ENCODE data around the gene AFF3. TPM values are rescaled to one million over a fixed set of nuclear protein-coding genes. Genes with fewer than 3 reads are reported as not detected.

Gene AFF3
- total RNA-seq, 4 donors from 2014 or later = 5.3 to 216 (median 12.5) TPM

GRCh38 chr2:99762714-99763113 is 379.7 kb downstream of the AFF3 start:
- no peaks in the 10 kb centered on the region for H3K27me3 ChIP-seq
- no peak overlapping the region for H3K4me3 ChIP-seq
- H3K4me1 ChIP-seq = no peaks in the 10 kb centered on the region
- DNase-seq = no peak
- TF ChIP-seq, protein P1, sequence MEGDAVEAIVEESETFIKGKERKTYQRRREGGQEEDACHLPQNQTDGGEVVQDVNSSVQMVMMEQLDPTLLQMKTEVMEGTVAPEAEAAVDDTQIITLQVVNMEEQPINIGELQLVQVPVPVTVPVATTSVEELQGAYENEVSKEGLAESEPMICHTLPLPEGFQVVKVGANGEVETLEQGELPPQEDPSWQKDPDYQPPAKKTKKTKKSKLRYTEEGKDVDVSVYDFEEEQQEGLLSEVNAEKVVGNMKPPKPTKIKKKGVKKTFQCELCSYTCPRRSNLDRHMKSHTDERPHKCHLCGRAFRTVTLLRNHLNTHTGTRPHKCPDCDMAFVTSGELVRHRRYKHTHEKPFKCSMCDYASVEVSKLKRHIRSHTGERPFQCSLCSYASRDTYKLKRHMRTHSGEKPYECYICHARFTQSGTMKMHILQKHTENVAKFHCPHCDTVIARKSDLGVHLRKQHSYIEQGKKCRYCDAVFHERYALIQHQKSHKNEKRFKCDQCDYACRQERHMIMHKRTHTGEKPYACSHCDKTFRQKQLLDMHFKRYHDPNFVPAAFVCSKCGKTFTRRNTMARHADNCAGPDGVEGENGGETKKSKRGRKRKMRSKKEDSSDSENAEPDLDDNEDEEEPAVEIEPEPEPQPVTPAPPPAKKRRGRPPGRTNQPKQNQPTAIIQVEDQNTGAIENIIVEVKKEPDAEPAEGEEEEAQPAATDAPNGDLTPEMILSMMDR (IDR thresholded peaks at IDR 0.05) = no peak
- no peak for TF ChIP-seq POLR2A (IDR thresholded peaks at IDR 0.05)
- no peaks in the 10 kb centered on the region for H3K9me3 ChIP-seq
- H3K27ac ChIP-seq = peak overlapping the region in 1 of 4 donors; percentile 9
- H3K36me3 ChIP-seq = no peaks in the 10 kb centered on the region

- TF ChIP-seq, protein P1 (IDR thresholded peaks at IDR 0.05) = no peak
- TF ChIP-seq POLR2A (IDR thresholded peaks at IDR 0.05) = no peak
- Histone ChIP-seq H3K4me3 (no peak overlapping the region), H3K4me1 (no peaks in the 10 kb centered on the region), H3K27me3 (no peaks in the 10 kb centered on the region), H3K36me3 (no peaks in the 10 kb centered on the region), H3K9me3 (no peaks in the 10 kb centered on the region), H3K27ac (no peak overlapping the region)
- no peak for DNase-seq
Measured at GRCh38 chr2:99757611-99758114, 384.7 kb downstream of the AFF3 start.

GRCh38 chr2:99756059-99756458 is 386.3 kb downstream of the AFF3 start:
- no peak for TF ChIP-seq POLR2A (IDR thresholded peaks at IDR 0.05)
- TF ChIP-seq, protein P1 (IDR thresholded peaks at IDR 0.05) = no peak
- H3K4me1 ChIP-seq = no peaks in the 10 kb centered on the region
- DNase-seq = no peak
- no peak overlapping the region for H3K27ac ChIP-seq
- no peaks in the 10 kb centered on the region for H3K27me3 ChIP-seq
- no peak overlapping the region for H3K4me3 ChIP-seq
- H3K9me3 ChIP-seq = no peaks in the 10 kb centered on the region
- H3K36me3 ChIP-seq = no peaks in the 10 kb centered on the region

DNA sequence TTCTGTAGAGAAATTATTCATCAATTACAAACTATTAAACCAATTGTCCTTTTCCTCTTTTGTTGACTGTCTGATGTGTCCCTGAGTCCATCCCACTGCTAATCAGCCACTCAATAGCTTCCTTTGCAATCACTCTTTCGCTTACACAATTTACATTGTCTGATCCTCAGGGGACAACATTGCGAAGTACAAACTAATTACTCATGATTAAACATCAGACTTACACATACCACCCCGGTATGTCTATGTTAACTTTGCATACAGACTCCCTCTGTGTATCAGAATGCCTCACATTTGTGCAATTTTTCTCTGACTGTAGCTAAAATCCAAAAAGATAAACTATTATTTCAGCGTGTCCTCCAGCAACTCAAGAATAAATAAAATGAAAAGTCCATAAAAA is 388.2 kb downstream of the AFF3 start:
- TF ChIP-seq, protein P1 (IDR thresholded peaks at IDR 0.05) = no peak
- no peak for TF ChIP-seq POLR2A (IDR thresholded peaks at IDR 0.05)
- Histone ChIP-seq H3K9me3 (no peaks in the 10 kb centered on the region), H3K4me3 (no peak overlapping the region), H3K4me1 (no peaks in the 10 kb centered on the region), H3K36me3 (no peaks in the 10 kb centered on the region), H3K27ac (no peak overlapping the region), H3K27me3 (no peaks in the 10 kb centered on the region)
- DNase-seq = no peak

DNA sequence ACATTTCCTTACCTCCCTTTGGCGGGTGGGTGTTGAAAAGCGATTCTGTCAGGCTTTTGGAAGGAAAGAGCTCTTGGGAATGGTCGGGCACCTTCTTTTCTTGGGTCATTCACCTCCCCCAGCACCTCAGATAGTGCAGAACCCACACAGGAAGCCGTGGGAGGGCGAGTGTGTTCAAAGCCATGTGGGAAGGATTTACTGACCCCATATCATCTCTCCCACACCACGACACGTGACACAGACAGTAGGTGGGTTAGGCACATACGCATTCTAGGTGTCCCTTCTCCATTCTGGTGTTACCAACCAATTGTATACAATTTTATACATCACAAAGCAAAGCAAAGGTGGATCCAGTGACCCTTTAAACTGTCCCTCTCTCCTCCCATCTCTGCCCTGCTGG is 388.9 kb downstream of the AFF3 start:
- no peak for DNase-seq
- Histone ChIP-seq H3K9me3 (no peaks in the 10 kb centered on the region), H3K4me1 (no peaks in the 10 kb centered on the region), H3K4me3 (no peak overlapping the region), H3K36me3 (no peaks in the 10 kb centered on the region), H3K27ac (no peak overlapping the region), H3K27me3 (no peaks in the 10 kb centered on the region)
- no peak for TF ChIP-seq POLR2A (IDR thresholded peaks at IDR 0.05)
- TF ChIP-seq, protein P1 (IDR thresholded peaks at IDR 0.05) = no peak

GRCh38 chr2:99748344-99748743 is 394.0 kb downstream of the AFF3 start:
- no peaks in the 10 kb centered on the region for H3K4me1 ChIP-seq
- no peak for DNase-seq
- TF ChIP-seq POLR2A (IDR thresholded peaks at IDR 0.05) = no peak
- TF ChIP-seq, protein P1 (IDR thresholded peaks at IDR 0.05) = no peak

More at GRCh38 chr2:99748344-99748743, 394.0 kb downstream of the AFF3 start:
- Histone ChIP-seq H3K9me3 (no peaks in the 10 kb centered on the region), H3K27ac (no peak overlapping the region), H3K4me3 (no peak overlapping the region), H3K27me3 (no peaks in the 10 kb centered on the region), H3K36me3 (no peaks in the 10 kb centered on the region)
